OCI-LY1 (cell line): ENCODE results near the gene CHCHD4.

ENCODE experiments used
- H2AFZ ChIP-seq: fragments of 200-600 bp; sonication (generic), shearing (Covaris generic); 2 replicates; pipeline ENCODE4 v1.6.0; 2014; ENCODE audit warnings: antibody characterized with exemption, mild to moderate bottlenecking, low read length
- H3F3A ChIP-seq: fragments of 200-600 bp; sonication (generic), shearing (Covaris generic); 2 replicates; pipeline ENCODE4 v1.6.0; 2014; ENCODE audit warnings: mild to moderate bottlenecking, antibody characterized with exemption, low read length, moderate library complexity; ENCODE audit not compliant: insufficient read depth
- H3K27ac ChIP-seq: fragments of 200-600 bp; sonication (generic); 2 replicates; pipeline ENCODE4 v1.5.1; 2014; ENCODE audit warnings: low read length, mixed run types, mild to moderate bottlenecking, low read depth; ENCODE audit not compliant: poor library complexity, severe bottlenecking
- H3K27me3 ChIP-seq: fragments of 200-600 bp; sonication (generic); 2 replicates; pipeline ENCODE4 v1.6.0; 2014; ENCODE audit warnings: antibody characterized with exemption, mild to moderate bottlenecking, low read length, moderate library complexity; ENCODE audit not compliant: insufficient read depth
- H3K36me3 ChIP-seq: fragments of 200-600 bp; sonication (generic); 2 replicates; pipeline ENCODE4 v1.6.1; 2014; ENCODE audit warnings: mild to moderate bottlenecking, antibody characterized with exemption, low read length, moderate library complexity, mixed read lengths; ENCODE audit not compliant: insufficient read depth
- H3K4me1 ChIP-seq: fragments of 200-600 bp; sonication (generic); 2 replicates; pipeline ENCODE4 v1.5.1; 2014; ENCODE audit warnings: mild to moderate bottlenecking, low read length, moderate library complexity; ENCODE audit not compliant: insufficient read depth, severe bottlenecking
- H3K4me2 ChIP-seq: fragments of 200-600 bp; sonication (generic), shearing (Covaris generic); 2 replicates; pipeline ENCODE4 v1.6.1; 2014; ENCODE audit warnings: low read length
- H3K4me3 ChIP-seq: fragments of 200-600 bp; sonication (generic); 2 replicates; pipeline ENCODE4 v1.5.1; 2014; ENCODE audit warnings: low read length, low read depth, mild to moderate bottlenecking, mixed read lengths; ENCODE audit not compliant: poor library complexity, severe bottlenecking
- H3K79me2 ChIP-seq: fragments of 200-600 bp; shearing (Covaris generic); 2 replicates; pipeline ENCODE4 v1.6.1; 2016; ENCODE audit warnings: mixed run types, low read length, mixed read lengths; ENCODE audit not compliant: insufficient read depth
- H3K9ac ChIP-seq: fragments of 200-600 bp; sonication (generic), shearing (Covaris generic); 2 replicates; pipeline ENCODE4 v1.6.1; 2014; ENCODE audit warnings: mild to moderate bottlenecking, low read length, mixed read lengths
- H3K9me2 ChIP-seq: fragments of 200-600 bp; sonication (generic), shearing (Covaris generic); 2 replicates; pipeline ENCODE4 v1.6.1; 2014; ENCODE audit warnings: low read depth, mild to moderate bottlenecking, low read length, mixed read lengths
- H3K9me3 ChIP-seq: fragments of 200-600 bp; shearing (Covaris generic); 2 replicates; pipeline ENCODE4 v1.6.1; 2014; ENCODE audit warnings: low read length, mixed read lengths
- H4K20me1 ChIP-seq: fragments of 200-600 bp; sonication (generic), shearing (Covaris generic); 2 replicates; pipeline ENCODE4 v1.6.0; 2016; ENCODE audit warnings: mild to moderate bottlenecking, low read length; ENCODE audit not compliant: insufficient read depth
- CTCF ChIP-seq: fragments of 200-600 bp; sonication (generic), shearing (Covaris generic); IDR thresholded peaks from 2 replicates; pipeline ENCODE4 v1.5.1; 2017; ENCODE audit warnings: mild to moderate bottlenecking, antibody characterized with exemption, low read length, moderate library complexity, mixed read lengths
- EZH2 ChIP-seq: fragments of 200-600 bp; sonication (generic), shearing (Covaris generic); IDR thresholded peaks from 2 replicates; pipeline ENCODE4 v1.8.0; 2017; ENCODE audit warnings: borderline replicate concordance, mixed run types, mild to moderate bottlenecking, antibody characterized with exemption, low read length, moderate library complexity, mixed read lengths

Gene CHCHD4

GRCh38 chr3:14119651-14120050 is 5.0 kb downstream of the CHCHD4 start:
- Histone ChIP-seq H4K20me1 (no peaks in the 10 kb centered on the region), H3K36me3 (peaks cover 62% of the 10 kb centered on the region), H3K4me2 (no peak overlapping the region), H3K9me3 (no peaks in the 10 kb centered on the region), H3K27ac (no peak overlapping the region), H3K79me2 (peaks cover 21% of the 10 kb centered on the region; the same call in 1 of the 2 replicates), H3F3A (no peaks in the 10 kb centered on the region), H3K9me2 (no peaks in the 10 kb centered on the region), H2AFZ (no peak overlapping the region), H3K27me3 (no peaks in the 10 kb centered on the region), H3K4me1 (peaks cover 19% of the 10 kb centered on the region), H3K9ac (no peak overlapping the region), H3K4me3 (no peak overlapping the region)
- TF ChIP-seq EZH2 (no peak), CTCF (no peak)

GRCh38 chr3:14118400-14119381 is 6.0 kb downstream of the CHCHD4 start:
- Histone ChIP-seq H3K4me2 (no peak overlapping the region), H3K27ac (no peak overlapping the region), H4K20me1 (no peaks in the 10 kb centered on the region), H3K9me2 (no peaks in the 10 kb centered on the region), H3K4me3 (no peak overlapping the region), H2AFZ (no peak overlapping the region), H3F3A (no peaks in the 10 kb centered on the region), H3K27me3 (no peaks in the 10 kb centered on the region), H3K4me1 (peaks cover 19% of the 10 kb centered on the region), H3K9ac (no peak overlapping the region), H3K36me3 (peaks cover 72% of the 10 kb centered on the region), H3K79me2 (peaks cover 16% of the 10 kb centered on the region; the same call in 1 of the 2 replicates), H3K9me3 (no peaks in the 10 kb centered on the region)
- no peak for TF ChIP-seq EZH2
- no peak for TF ChIP-seq CTCF

- H3K27me3 ChIP-seq, result no peaks in the 10 kb centered on the region
- H3K4me3 ChIP-seq, result no peak overlapping the region
- no peak overlapping the region for H3K4me2 ChIP-seq
- TF ChIP-seq EZH2, result no peak
- TF ChIP-seq CTCF, result no peak
- no peak overlapping the region for H3K9ac ChIP-seq
- peaks cover 8% of the 10 kb centered on the region; the same call in 1 of the 2 replicates for H3K79me2 ChIP-seq
- H3K9me3 ChIP-seq, result no peaks in the 10 kb centered on the region
- no peak overlapping the region for H3K27ac ChIP-seq
- H3K4me1 ChIP-seq, result peaks cover 10% of the 10 kb centered on the region
- no peak overlapping the region for H2AFZ ChIP-seq
- peaks cover 82% of the 10 kb centered on the region for H3K36me3 ChIP-seq
- H3K9me2 ChIP-seq, result no peaks in the 10 kb centered on the region
- no peaks in the 10 kb centered on the region for H3F3A ChIP-seq
- H4K20me1 ChIP-seq, result no peaks in the 10 kb centered on the region
Measured at GRCh38 chr3:14117468-14118399, 6.9 kb downstream of the CHCHD4 start.
